Measurements from ENCODE around the gene ITGAL. TPM values are rescaled to one million over a fixed set of nuclear protein-coding genes. Genes with fewer than 3 reads are reported as not detected.
A peak's percentile ranks its signal among the peaks of the same experiment; 100 is the strongest.

The ITGAL gene
- total and polyA plus RNA-seq, 4 donors = 0.77 to 14.3 (median 10.8) TPM

DNA sequence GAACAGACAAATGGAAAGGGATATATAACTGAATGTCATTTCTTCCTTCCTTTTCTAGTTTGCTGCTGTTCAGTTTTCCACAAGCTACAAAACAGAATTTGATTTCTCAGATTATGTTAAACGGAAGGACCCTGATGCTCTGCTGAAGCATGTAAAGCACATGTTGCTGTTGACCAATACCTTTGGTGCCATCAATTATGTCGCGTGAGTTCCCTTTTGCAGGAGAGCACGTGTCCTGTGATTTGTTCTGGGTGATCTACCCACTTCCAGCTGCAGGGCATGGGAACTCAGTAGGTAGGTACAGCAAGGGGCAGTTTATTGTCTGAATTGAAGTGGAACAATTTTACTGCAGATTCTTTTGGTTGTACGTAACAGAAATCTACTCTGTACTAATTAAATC lies 8.8 kb downstream of the ITGAL start:
- intact Hi-C loops (cut with DNase I) = no loop called here

DNA sequence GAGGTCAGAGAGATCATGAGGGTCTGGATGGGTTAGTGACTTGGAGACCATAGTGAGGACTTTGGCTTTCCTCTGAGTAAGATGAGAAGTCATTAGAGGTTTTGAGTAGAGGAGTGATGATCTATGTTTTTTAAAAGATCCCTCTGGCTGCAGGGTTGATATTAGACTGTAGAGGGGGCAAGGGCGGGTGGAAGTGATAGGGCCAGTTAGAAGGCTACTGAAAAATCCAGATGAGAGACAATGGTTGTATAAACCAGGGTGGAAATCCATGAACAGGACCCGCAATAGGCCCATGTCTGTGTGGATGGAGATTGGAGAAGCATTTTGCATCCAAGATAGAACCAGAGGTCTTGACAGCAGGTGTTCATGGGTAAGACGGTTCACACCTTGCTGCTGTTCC lies 9.8 kb downstream of the ITGAL start:
- no peak overlapping the region for H3K27ac ChIP-seq (ENCODE audit: low read depth in 1 of 2, low read length in 2 of 2)
- no peaks in the 10 kb centered on the region for H3K36me3 ChIP-seq (ENCODE audit: control insufficient read depth in 1 of 2, insufficient read depth in 2 of 2, low read length in 1 of 2)
- no peak for ATAC-seq (ENCODE audit: low FRiP score)
- WGBS, 2 donors = 87 to 91% methylated on average over 3 of the region's 3 CpGs
- H3K4me1 ChIP-seq (ENCODE audit: control insufficient read depth in 1 of 2, insufficient read depth in 2 of 2, low read length in 2 of 2) = no peaks in the 10 kb centered on the region
- no peaks in the 10 kb centered on the region for H3K27me3 ChIP-seq (ENCODE audit: control insufficient read depth in 1 of 2, insufficient read depth in 2 of 2, low read length in 1 of 2)
- intact Hi-C loops (cut with DNase I) = no loop called here
- DNase-seq = no peak
- no peak overlapping the region for H3K4me3 ChIP-seq (ENCODE audit: low read length in 2 of 2)
- no peaks in the 10 kb centered on the region for H3K9me3 ChIP-seq (ENCODE audit: control insufficient read depth, low read length)

More for the DNA sequence above, 8.8 kb downstream of the ITGAL start:
- Histone ChIP-seq H3K36me3 (ENCODE audit: control insufficient read depth in 1 of 2, insufficient read depth in 2 of 2, low read length in 1 of 2) (no peaks in the 10 kb centered on the region), H3K9me3 (ENCODE audit: control insufficient read depth, low read length) (no peaks in the 10 kb centered on the region), H3K27me3 (ENCODE audit: control insufficient read depth in 1 of 2, insufficient read depth in 2 of 2, low read length in 1 of 2) (no peaks in the 10 kb centered on the region), H3K27ac (ENCODE audit: low read depth in 1 of 2, low read length in 2 of 2) (no peak overlapping the region), H3K4me3 (ENCODE audit: low read length in 2 of 2) (no peak overlapping the region), H3K4me1 (ENCODE audit: control insufficient read depth in 1 of 2, insufficient read depth in 2 of 2, low read length in 2 of 2) (no peaks in the 10 kb centered on the region)
- WGBS, 2 donors = 70 to 72% methylated on average over 5 of the region's 5 CpGs
- DNase-seq (no peak), ATAC-seq (ENCODE audit: low FRiP score) (no peak)

DNA sequence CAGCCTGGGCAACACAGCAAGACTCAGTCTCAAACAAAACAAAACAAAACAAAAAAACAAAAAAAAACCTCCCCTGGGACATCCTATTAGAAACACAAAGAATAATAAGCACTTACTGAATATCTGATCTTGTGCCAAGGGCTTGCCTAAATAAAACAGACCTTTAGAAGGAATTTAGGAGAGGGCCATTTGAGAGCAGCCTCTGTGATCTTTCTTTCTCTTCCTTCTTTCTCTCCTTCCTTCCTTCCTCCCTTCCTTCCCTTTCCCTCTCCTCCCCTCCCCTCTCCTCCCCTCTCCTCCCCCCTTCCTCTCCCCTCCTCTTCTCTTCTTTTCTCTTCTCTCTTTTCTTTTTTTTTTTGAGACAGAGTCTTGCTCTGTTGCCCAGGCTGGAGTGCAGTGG lies 12.3 kb downstream of the ITGAL start:
- no peak for DNase-seq

DNA sequence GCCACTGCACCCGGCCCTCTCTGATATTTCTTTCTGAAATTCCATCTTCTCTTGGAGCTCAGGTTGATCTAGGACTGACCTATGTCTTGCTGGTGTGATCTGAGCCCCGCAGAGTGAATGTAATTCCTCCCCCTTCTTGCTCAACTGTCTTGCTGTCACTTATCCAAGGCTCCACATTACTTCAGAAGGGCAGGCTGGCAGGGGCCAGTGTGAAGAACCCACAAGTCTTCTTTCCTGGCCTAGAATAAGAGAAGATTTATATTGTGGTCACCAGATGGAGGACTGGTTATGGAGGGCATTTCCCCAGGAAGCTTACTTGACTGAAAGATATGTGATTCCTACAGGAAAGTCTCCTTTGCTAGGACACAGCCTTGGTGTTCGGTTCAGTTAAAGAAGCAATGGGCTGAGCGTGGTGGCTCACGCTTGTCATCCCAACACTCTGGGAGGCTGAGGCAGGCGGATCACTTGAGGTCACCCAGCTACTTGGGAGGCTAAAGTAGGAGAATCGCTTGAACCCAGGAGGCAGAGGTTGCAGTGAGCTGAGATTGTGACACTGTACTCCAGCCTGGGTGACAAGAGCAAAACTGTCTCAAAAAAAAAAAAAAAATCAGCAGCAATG lies 13.4 kb downstream of the ITGAL start:
- Histone ChIP-seq H3K4me3 (ENCODE audit: low read length in 2 of 2) (no peak overlapping the region), H3K27me3 (ENCODE audit: control insufficient read depth in 1 of 2, insufficient read depth in 2 of 2, low read length in 1 of 2) (no peaks in the 10 kb centered on the region), H3K36me3 (ENCODE audit: control insufficient read depth in 1 of 2, insufficient read depth in 2 of 2, low read length in 1 of 2) (no peaks in the 10 kb centered on the region), H3K9me3 (ENCODE audit: control insufficient read depth, low read length) (no peaks in the 10 kb centered on the region), H3K27ac (ENCODE audit: low read depth in 1 of 2, low read length in 2 of 2) (no peak overlapping the region), H3K4me1 (ENCODE audit: control insufficient read depth in 1 of 2, insufficient read depth in 2 of 2, low read length in 2 of 2) (no peaks in the 10 kb centered on the region)
- WGBS, 2 donors = 82 to 88% methylated on average over 7 of the region's 7 CpGs
- intact Hi-C loops (cut with DNase I) = no loop called here
- no peak for DNase-seq
- no peak for ATAC-seq (ENCODE audit: low FRiP score)

More for the DNA sequence above, 12.3 kb downstream of the ITGAL start:
- Histone ChIP-seq H3K4me3 (ENCODE audit: low read length in 2 of 2) (no peak overlapping the region), H3K4me1 (ENCODE audit: control insufficient read depth in 1 of 2, insufficient read depth in 2 of 2, low read length in 2 of 2) (no peaks in the 10 kb centered on the region), H3K9me3 (ENCODE audit: control insufficient read depth, low read length) (no peaks in the 10 kb centered on the region), H3K27ac (ENCODE audit: low read depth in 1 of 2, low read length in 2 of 2) (no peak overlapping the region), H3K36me3 (ENCODE audit: control insufficient read depth in 1 of 2, insufficient read depth in 2 of 2, low read length in 1 of 2) (no peaks in the 10 kb centered on the region), H3K27me3 (ENCODE audit: control insufficient read depth in 1 of 2, insufficient read depth in 2 of 2, low read length in 1 of 2) (no peaks in the 10 kb centered on the region)
- no peak for ATAC-seq (ENCODE audit: low FRiP score)
- intact Hi-C loops (cut with DNase I) = no loop called here

DNA sequence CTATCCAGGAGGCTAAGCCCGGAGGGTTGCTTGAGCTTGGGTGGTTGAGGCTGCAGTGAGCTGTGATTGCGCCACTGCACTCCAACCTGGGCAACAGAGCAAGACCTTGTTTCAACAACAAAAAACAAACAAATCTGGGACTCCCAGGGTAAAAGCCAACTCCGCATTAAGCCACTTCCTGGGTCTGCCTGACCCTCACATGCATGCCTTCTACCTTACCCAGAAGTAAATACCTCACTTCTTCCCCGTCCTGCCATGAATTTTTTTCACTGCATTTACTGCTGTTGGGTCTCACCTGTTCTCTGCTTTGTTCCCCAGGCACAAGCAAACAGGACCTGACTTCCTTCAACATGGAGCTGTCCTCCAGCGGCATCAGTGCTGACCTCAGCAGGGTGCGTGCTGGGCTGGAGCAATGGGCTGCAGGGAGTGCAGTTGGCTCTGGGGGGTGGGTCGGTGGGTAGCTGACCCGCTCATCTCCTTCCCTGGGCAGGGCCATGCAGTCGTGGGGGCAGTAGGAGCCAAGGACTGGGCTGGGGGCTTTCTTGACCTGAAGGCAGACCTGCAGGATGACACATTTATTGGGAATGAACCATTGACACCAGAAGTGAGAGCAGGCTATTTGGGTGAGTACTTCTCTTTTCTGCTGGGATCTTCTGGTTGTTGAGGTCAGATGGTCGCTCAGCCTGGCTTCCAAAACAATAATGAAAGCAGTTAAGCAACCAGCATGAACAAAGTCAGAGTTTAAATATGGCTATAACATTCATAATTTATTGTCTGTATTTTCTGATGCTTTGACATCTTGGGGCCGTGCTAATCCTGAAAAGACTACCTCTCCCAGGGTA lies 16.4 kb downstream of the ITGAL start:
- ATAC-seq (ENCODE audit: low FRiP score) = no peak
- DNase-seq = peak in 1 of 2 donors; percentile 52
- Histone ChIP-seq H3K9me3 (ENCODE audit: control insufficient read depth, low read length) (no peaks in the 10 kb centered on the region), H3K27ac (ENCODE audit: low read depth in 1 of 2, low read length in 2 of 2) (no peak overlapping the region), H3K27me3 (ENCODE audit: control insufficient read depth in 1 of 2, insufficient read depth in 2 of 2, low read length in 1 of 2) (no peaks in the 10 kb centered on the region), H3K36me3 (ENCODE audit: control insufficient read depth in 1 of 2, insufficient read depth in 2 of 2, low read length in 1 of 2) (no peaks in the 10 kb centered on the region), H3K4me1 (ENCODE audit: control insufficient read depth in 1 of 2, insufficient read depth in 2 of 2, low read length in 2 of 2) (no peaks in the 10 kb centered on the region), H3K4me3 (ENCODE audit: low read length in 2 of 2) (no peak overlapping the region)
- 50 to 51% methylated on average over 11 of the region's 11 CpGs for WGBS, 2 donors
- intact Hi-C loops (cut with DNase I) = no loop called here

DNA sequence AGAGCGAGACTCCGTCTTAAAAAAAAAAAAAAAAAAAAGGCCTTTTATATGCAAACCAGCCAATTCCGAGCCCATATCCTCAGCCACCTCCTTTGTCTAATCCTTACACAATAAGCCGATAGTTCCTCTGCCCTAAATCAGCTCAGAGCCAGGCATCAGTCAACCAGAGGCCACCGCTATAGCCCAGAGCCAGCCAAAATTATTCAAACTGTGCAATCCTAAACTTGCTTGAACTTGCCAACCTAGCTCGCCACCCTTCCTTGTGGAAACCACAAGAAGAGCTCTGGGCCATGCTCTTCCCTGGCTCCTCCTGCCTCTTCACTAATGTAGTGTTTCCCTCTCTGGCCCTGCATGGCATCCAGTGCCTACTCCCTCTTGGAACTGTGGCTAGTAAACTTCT lies 17.7 kb downstream of the ITGAL start:
- H3K36me3 ChIP-seq (ENCODE audit: control insufficient read depth in 1 of 2, insufficient read depth in 2 of 2, low read length in 1 of 2) = no peaks in the 10 kb centered on the region
- H3K9me3 ChIP-seq (ENCODE audit: control insufficient read depth, low read length) = no peaks in the 10 kb centered on the region
- DNase-seq (no peak), ATAC-seq (ENCODE audit: low FRiP score) (no peak)
- H3K4me3 ChIP-seq (ENCODE audit: low read length in 2 of 2) = no peak overlapping the region
- 66 to 76% methylated on average over 5 to 6 of the region's 6 CpGs for WGBS, 2 donors
- H3K4me1 ChIP-seq (ENCODE audit: control insufficient read depth in 1 of 2, insufficient read depth in 2 of 2, low read length in 2 of 2) = no peaks in the 10 kb centered on the region
- no peaks in the 10 kb centered on the region for H3K27me3 ChIP-seq (ENCODE audit: control insufficient read depth in 1 of 2, insufficient read depth in 2 of 2, low read length in 1 of 2)
- H3K27ac ChIP-seq (ENCODE audit: low read depth in 1 of 2, low read length in 2 of 2) = no peak overlapping the region
- intact Hi-C loops (cut with DNase I) = no loop called here

DNA sequence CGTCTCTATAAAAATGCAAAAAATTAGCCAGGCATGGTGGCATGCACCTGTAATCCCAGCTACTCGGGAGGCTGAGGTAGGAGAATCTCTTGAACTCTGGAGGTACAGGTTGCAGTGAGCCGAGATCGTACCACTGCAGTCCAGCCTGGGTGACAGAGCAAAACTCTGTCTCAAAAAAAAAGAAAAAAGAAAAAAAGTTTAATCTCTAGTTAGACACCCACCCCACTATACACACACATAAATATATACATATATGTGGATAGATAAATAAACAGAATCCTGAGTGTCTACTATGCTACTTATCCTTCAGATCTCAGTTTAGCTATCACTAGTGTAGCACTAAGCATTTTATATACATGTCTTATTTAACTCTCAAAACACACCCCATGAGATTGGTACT lies 18.7 kb downstream of the ITGAL start:
- intact Hi-C loops (cut with DNase I) = no loop called here
- Histone ChIP-seq H3K9me3 (ENCODE audit: control insufficient read depth, low read length) (no peaks in the 10 kb centered on the region), H3K27ac (ENCODE audit: low read depth in 1 of 2, low read length in 2 of 2) (no peak overlapping the region), H3K27me3 (ENCODE audit: control insufficient read depth in 1 of 2, insufficient read depth in 2 of 2, low read length in 1 of 2) (no peaks in the 10 kb centered on the region), H3K4me1 (ENCODE audit: control insufficient read depth in 1 of 2, insufficient read depth in 2 of 2, low read length in 2 of 2) (no peaks in the 10 kb centered on the region), H3K4me3 (ENCODE audit: low read length in 2 of 2) (no peak overlapping the region), H3K36me3 (ENCODE audit: control insufficient read depth in 1 of 2, insufficient read depth in 2 of 2, low read length in 1 of 2) (no peaks in the 10 kb centered on the region)
- DNase-seq (no peak), ATAC-seq (ENCODE audit: low FRiP score) (no peak)
- 81 to 89% methylated on average over 4 of the region's 4 CpGs for WGBS, 2 donors

DNA sequence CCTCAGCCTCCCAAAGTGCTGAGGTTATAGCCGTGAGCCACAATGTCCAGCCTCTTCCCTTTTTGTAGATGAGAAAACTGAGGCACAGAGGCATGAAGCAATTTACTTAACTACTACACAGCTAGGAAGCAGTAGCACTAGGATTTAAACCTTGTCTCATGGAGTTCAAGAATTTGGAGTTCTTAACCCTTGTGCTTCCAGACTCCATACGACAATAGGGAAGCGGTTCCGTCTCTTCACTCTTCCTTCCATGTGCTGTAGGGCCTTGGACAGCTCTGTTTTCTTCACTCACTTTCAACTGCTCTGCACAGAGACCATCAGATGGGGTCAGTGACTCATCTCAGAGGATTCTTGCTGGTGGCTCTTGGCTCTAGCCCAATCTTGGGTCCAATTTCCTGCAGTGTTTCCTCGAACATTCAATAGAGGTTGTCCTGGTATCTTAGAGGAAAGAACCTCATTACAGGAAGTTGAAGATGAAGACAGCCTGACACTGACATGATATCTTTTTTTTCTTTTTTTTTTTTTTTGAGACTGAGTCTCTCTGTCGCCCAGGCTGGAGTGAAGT lies 19.3 kb downstream of the ITGAL start:
- intact Hi-C loops (cut with DNase I) = no loop called here
- Histone ChIP-seq H3K4me1 (ENCODE audit: control insufficient read depth in 1 of 2, insufficient read depth in 2 of 2, low read length in 2 of 2) (no peaks in the 10 kb centered on the region), H3K27me3 (ENCODE audit: control insufficient read depth in 1 of 2, insufficient read depth in 2 of 2, low read length in 1 of 2) (no peaks in the 10 kb centered on the region), H3K4me3 (ENCODE audit: low read length in 2 of 2) (no peak overlapping the region), H3K27ac (ENCODE audit: low read depth in 1 of 2, low read length in 2 of 2) (no peak overlapping the region), H3K36me3 (ENCODE audit: control insufficient read depth in 1 of 2, insufficient read depth in 2 of 2, low read length in 1 of 2) (no peaks in the 10 kb centered on the region), H3K9me3 (ENCODE audit: control insufficient read depth, low read length) (no peaks in the 10 kb centered on the region)
- DNase-seq = no peak
- no peak for ATAC-seq (ENCODE audit: low FRiP score)
- 59% methylated on average over 6 of the region's 6 CpGs for WGBS, 2 donors

All from aorta (tissue), 5 donors.